ENCODE results near the gene CDRT15. TPM values are rescaled to one million over a fixed set of nuclear protein-coding genes. Genes with fewer than 3 reads are reported as not detected.
"Not testable (repeated sequence)": the region's sequence is repeated elsewhere in the genome, so short reads cannot be mapped to it uniquely, and the experiment has no call there.

The CDRT15 gene
- total RNA-seq, 1 donor from 2014 or later, result not detected

- H3K27me3 ChIP-seq; DNase-seq (ENCODE audit: extremely low spot score in 2 of 2); H3K27ac ChIP-seq; H3K9me3 ChIP-seq; H3K36me3 ChIP-seq; intact Hi-C loops (cut with DNase I); H3K4me1 ChIP-seq; H3K4me3 ChIP-seq: not testable (repeated sequence)
Measured at GRCh38 chr17:14231187-14231586, 5.5 kb downstream of the CDRT15 start.

GRCh38 chr17:14228903-14229302 lies 7.8 kb downstream of the CDRT15 start:
- H3K4me1 ChIP-seq, result peaks cover 9% of the 10 kb centered on the region
- TF ChIP-seq CTCF (IDR thresholded peaks at IDR 0.05), result no peak
- TF ChIP-seq POLR2AphosphoS5 (IDR thresholded peaks at IDR 0.05; ENCODE audit: insufficient read depth in 1 of 2, low read depth in 1 of 2), result no peak
- no peak for TF ChIP-seq POLR2A (IDR thresholded peaks at IDR 0.05)
- H3K27ac ChIP-seq, result peak overlapping the region; percentile 57
- DNase-seq (ENCODE audit: extremely low spot score in 2 of 2), result no peak
- H3K9me3 ChIP-seq, result no peaks in the 10 kb centered on the region
- no peaks in the 10 kb centered on the region for H3K36me3 ChIP-seq
- no peaks in the 10 kb centered on the region for H3K27me3 ChIP-seq
- intact Hi-C loops (cut with DNase I), result no loop called here
- no peak overlapping the region for H3K4me3 ChIP-seq

GRCh38 chr17:14227052-14227451 lies 9.6 kb downstream of the CDRT15 start:
- DNase-seq (ENCODE audit: extremely low spot score in 2 of 2), result no peak
- TF ChIP-seq POLR2A (IDR thresholded peaks at IDR 0.05), result no peak
- no peak for TF ChIP-seq CTCF (IDR thresholded peaks at IDR 0.05)
- TF ChIP-seq POLR2AphosphoS5 (IDR thresholded peaks at IDR 0.05; ENCODE audit: insufficient read depth in 1 of 2, low read depth in 1 of 2), result no peak
- Histone ChIP-seq H3K4me3 (no peak overlapping the region), H3K4me1 (peaks cover 9% of the 10 kb centered on the region), H3K27ac (no peak overlapping the region), H3K27me3 (no peaks in the 10 kb centered on the region), H3K36me3 (no peaks in the 10 kb centered on the region), H3K9me3 (no peaks in the 10 kb centered on the region)
- intact Hi-C loops (cut with DNase I), result no loop called here

GRCh38 chr17:14225254-14225980 lies 11.2 kb downstream of the CDRT15 start:
- H3K36me3 ChIP-seq, result no peaks in the 10 kb centered on the region
- H3K27ac ChIP-seq, result no peak overlapping the region
- H3K4me3 ChIP-seq, result no peak overlapping the region
- H3K27me3 ChIP-seq, result no peaks in the 10 kb centered on the region
- no peak for DNase-seq (ENCODE audit: extremely low spot score in 2 of 2)
- peaks cover 9% of the 10 kb centered on the region for H3K4me1 ChIP-seq
- intact Hi-C loops (cut with DNase I), result no loop called here
- no peaks in the 10 kb centered on the region for H3K9me3 ChIP-seq
- TF ChIP-seq POLR2AphosphoS5 (IDR thresholded peaks at IDR 0.05; ENCODE audit: insufficient read depth in 1 of 2, low read depth in 1 of 2) (no peak), POLR2A (IDR thresholded peaks at IDR 0.05) (no peak), CTCF (IDR thresholded peaks at IDR 0.05) (no peak)

GRCh38 chr17:14222611-14223010 lies 14.1 kb downstream of the CDRT15 start:
- no peaks in the 10 kb centered on the region for H3K9me3 ChIP-seq
- no peak for DNase-seq (ENCODE audit: extremely low spot score in 2 of 2)

More at GRCh38 chr17:14222611-14223010, 14.1 kb downstream of the CDRT15 start:
- Histone ChIP-seq H3K36me3 (no peaks in the 10 kb centered on the region), H3K4me1 (no peaks in the 10 kb centered on the region), H3K27me3 (no peaks in the 10 kb centered on the region), H3K27ac (no peak overlapping the region), H3K4me3 (no peak overlapping the region)
- TF ChIP-seq POLR2A (IDR thresholded peaks at IDR 0.05), result no peak
- no peak for TF ChIP-seq CTCF (IDR thresholded peaks at IDR 0.05)
- TF ChIP-seq POLR2AphosphoS5 (IDR thresholded peaks at IDR 0.05; ENCODE audit: insufficient read depth in 1 of 2, low read depth in 1 of 2), result no peak
- intact Hi-C loops (cut with DNase I), result no loop called here
